Kasumi-1 (cell line): Measurements from ENCODE around the gene RNPC3.
"Not testable (repeated sequence)": the region's sequence is repeated elsewhere in the genome, so short reads cannot be mapped to it uniquely, and the experiment has no call there.

Experiments
- DNase-seq, 2 experiments: peaks; one replicate each; lab custom pipeline; 2025; lab: John Stamatoyannopoulos, UW

RNPC3 gene

GRCh38 chr1:103560427-103560826, 34.9 kb downstream of the RNPC3 start:
- no peak for DNase-seq

- not testable (repeated sequence) for DNase-seq
These were observed 35.6 kb downstream of the RNPC3 start for GRCh38 chr1:103561124-103561523.

GRCh38 chr1:103561643-103562395, 36.3 kb downstream of the RNPC3 start:
- DNase-seq, result peak in 1 of 2 experiments; percentile 10

- no peak for DNase-seq
These were observed 37.6 kb downstream of the RNPC3 start for GRCh38 chr1:103563056-103563455.

DNA sequence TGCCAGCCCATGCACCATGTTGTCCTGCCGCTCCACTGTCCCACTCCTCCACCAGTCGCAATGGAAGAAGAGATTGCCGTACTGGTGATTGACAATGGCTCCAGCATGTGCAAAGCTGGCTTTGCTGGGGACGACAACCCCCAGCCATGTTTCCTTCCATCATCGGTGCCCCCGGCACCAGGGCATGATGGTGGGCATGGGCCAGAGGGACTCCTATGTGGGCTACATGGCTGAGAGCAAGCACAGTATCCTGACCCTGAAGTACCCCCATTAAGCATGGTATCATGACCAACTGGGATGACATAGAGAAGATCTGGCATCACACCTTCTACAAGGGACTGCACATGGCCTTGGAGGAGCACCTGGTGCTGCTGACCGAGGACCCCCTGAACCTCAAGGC, 44.0 kb downstream of the RNPC3 start:
- DNase-seq, result no peak

GRCh38 chr1:103571289-103571688, 45.8 kb downstream of the RNPC3 start, which contains the start of gene AMY2B:
Gene AMY2B, plus strand, starts transcription at chr1:103571589. Its CDS starts 14 bp downstream, at chr1:103571603.
- DNase-seq, result not testable (repeated sequence)

DNA sequence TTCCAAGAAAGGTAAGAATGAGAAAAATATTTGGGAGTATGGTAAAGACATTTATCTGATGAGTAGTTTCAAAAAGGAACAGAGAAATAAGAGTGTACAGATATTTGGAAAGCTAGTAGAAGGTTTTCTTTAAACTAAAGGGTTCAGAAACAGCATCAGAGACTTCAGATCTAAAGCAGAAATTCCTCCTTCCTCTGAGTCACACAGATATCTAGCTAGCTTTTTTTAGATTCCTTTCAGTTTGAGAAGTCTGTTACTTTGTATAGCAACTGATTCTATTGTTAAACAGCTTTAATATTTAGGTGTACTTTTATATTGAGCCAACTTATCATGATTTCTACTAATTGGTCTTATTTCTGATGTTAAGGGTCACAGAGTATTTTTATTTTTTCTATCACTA, 50.6 kb downstream of the RNPC3 start:
- peak; percentile 14 to 21 for DNase-seq

DNA sequence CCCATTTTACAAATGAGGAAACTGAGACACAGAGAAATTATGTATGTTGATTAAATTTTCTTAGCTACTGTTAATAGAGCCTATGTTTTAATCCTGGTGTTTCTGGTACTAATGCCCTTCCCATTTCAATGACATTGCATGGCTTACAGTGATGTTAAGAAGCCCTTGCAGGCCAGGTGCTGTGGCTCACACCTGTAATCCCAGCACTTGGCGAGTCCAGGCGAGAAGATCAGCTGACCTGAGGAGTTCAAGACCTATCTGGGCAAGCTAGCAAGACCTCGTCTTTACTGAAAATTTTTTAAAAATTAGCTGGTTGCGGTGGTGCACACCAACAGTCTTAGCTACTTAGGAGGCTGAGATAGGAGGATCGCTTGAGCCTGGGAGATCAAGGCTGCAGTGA, 51.3 kb downstream of the RNPC3 start:
- not testable (repeated sequence) for DNase-seq

- DNase-seq, result no peak
These were observed 57.0 kb downstream of the RNPC3 start for GRCh38 chr1:103582464-103582863.

GRCh38 chr1:103583887-103584286, 58.4 kb downstream of the RNPC3 start:
- no peak for DNase-seq

- no peak for DNase-seq
These were observed 59.0 kb downstream of the RNPC3 start for GRCh38 chr1:103584537-103584936.

DNA sequence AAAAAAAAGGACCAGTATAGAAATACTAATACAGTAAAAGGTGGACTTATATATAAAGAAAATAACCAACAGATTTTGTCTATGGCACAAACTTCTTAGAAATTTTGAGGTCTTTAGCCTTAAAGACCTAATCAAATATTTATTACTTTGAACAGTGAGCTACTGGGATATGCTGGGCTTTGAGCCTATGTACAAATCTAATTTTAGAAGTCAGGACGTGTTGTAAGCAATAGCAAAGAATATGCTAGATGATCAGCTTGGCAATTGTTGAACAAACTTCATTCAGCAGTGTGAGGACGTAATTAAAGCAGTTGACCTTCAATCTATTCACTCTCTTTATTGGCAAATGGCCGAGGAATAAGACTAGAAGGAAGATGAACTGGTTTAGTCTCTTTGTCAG, 77.2 kb downstream of the RNPC3 start:
- DNase-seq, result not testable (repeated sequence)
